HG03432 (cell line): ENCODE measurements around the gene NUP62CL.

Experiments
- ATAC-seq: cut with Tn5 transposase; IDR thresholded peaks from one replicate; pipeline ENCODE4 v1.9.1; 2021; ENCODE audit warnings: mild to moderate bottlenecking, moderate library complexity; ENCODE audit not compliant: unreplicated experiment

Gene NUP62CL

DNA sequence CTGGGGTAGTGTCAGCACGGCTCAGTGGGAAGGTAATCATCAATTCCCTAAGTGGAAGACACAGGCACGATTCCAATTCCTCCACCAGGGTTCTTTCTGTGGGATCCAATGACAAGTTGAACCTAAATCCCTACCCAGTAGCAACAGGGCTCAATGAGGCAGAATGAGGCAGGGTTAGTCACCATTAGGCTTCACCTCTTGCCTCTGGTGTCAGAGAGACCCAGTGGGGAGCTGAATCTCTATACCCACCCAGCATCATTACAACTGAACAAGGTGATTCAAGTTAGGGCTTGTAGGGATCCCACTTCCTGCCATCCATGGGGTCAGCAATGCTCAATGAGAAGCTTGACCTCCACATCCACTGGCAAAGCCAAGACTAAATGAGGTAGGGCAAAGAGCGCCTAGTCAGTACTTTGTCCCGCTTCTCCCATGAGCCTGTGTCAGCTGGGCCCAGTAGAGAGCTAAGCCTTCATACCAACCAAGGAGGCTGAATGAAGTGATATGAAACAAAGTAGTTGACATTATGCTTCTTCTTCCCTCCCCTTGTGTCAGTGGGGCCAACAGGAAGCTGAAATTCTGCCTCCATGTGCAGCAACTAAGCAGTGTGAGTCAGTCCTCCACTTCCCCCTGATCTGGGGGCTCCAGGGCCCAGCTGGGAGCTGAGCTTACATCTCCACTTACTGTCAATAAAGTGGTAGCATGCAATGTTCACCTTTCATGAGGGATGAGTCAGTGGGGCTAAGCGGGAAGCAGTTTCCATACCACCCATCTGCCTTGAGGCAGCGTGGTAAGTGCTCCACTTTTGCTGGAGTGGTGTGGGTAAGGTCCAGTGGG is 51.2 kb downstream of the NUP62CL start:
- ATAC-seq, result no peak

DNA sequence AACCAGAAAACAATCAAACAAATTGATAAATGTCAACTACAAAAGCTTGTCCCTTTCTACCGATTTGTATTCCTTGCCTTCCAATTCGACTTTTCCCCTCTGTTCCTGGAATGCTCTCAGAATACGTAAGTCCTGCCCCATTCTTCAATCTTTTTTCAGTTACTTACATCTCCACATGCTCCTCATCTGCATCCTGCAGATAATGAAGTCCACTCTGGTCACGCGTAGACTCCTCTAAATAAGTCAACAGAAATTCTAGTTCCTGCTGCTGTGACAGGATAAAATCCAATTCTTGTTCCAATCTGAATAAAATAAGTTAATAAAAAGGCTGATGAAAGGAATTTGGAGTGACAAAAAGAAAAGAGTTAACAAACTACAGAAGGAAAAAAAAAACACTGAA is 53.2 kb downstream of the NUP62CL start:
- no peak for ATAC-seq

DNA sequence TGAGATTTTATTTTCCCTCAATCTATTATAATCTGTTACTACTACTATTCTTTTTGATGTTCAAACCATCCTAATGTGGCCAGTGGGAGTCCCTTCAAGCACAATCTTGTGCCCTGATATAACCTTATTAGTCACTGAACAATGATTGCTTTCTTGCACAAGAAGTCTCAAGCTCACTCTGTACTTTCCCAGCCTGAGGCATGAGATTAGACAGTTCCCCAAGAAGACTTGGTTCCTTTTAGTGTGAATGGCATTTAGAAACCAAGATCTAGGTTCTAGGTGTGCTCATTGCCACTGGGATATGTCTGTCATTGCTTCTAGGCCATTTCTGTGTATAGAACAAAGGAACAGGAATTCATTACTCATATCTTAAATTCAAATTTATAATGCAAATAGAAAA is 59.6 kb downstream of the NUP62CL start:
- ATAC-seq, result no peak

DNA sequence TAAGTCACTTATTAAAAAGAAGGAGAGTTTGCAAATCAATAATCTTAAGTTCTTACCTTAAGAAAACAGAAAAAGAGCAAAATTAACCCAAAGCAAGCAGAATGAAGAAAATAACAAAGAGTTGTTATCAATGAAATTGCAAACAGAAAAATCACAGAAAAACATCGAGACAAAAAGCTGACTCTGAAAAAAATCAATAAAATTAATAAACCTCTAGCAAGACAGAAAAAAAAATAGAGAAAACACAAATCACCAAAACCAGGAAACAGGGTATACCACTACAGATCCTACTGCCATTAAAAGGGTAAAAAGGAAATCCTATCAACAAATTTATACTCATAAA is 70.3 kb downstream of the NUP62CL start:
- no peak for ATAC-seq

DNA sequence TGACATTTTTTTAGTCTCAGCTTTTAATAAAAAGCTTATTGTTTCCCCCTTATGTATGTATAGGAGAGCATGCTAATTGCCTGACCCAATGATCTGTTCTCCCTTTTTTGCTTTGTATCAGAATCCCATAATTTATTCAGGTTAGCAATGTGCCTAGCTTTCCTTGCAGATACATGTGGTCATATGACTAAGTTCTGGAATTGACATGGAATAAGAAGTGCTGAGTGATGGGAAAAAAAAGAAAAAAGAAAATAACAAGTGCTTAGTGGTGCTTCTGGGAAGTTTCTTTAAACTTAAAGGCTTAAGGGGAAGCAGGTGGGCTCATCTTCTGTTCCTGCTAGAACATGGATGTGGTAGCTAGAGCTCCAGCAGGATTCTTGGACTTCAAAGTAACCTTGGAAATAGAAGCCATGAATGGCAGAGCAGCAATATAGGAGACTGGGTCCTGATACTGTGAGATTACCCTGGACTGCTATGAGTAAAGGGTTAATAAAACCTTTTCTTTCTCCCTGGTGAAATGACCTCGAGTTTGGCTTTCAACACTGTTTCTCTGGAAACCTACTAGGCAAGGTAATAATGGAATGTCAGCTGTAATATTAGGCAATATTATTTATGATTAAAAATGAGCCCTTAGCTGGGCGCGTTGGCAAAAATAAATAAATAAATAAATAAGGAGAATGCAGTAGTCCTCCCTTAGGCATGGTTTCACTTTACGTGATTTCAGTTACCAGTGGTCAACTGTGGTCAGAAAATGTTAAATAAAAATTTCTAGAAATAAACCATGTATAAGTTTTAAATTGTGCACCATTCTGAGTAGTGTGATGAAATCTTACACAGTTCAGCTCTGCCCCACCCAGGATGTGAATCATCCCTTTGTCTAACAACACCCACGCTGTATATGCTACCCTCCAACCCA is 70.9 kb downstream of the NUP62CL start:
- peak; percentile 81 for ATAC-seq

DNA sequence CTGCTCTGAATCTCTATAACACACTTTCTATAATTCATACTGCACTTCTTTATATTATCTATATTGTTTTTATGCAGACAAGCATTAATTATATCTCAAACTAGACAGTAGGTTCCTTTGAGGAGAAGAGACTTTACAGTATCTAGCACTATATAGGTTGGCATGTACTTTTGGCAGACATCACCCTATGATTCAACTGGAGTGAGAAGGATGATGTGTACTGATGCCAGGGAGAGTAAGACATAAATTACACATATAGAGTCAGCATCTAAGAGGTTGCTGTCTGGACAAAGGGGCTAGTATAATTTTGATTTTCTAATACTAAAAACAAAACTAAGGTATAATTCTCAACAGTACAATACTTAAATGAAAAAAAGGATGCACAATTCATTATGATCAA is 82.5 kb downstream of the NUP62CL start:
- ATAC-seq, result no peak

DNA sequence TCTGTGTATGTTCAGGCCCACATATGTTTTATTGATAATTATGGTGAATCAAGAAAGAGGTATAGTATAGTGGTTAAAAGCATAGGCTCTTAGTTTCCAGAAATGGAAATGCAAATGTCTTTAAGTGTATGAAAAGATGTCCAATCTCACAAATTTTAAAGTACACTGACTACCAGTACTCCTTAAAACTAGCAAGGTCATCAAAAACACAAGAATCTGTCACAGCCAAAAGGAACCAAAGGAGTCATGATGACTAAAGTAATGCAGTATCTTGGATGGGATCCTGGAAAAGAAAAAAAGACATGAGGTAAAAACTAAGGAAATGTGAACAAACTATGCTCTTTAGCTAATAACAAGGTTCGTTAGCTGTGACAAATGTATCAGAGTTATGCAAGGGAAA is 87.0 kb downstream of the NUP62CL start:
- ATAC-seq, result no peak

DNA sequence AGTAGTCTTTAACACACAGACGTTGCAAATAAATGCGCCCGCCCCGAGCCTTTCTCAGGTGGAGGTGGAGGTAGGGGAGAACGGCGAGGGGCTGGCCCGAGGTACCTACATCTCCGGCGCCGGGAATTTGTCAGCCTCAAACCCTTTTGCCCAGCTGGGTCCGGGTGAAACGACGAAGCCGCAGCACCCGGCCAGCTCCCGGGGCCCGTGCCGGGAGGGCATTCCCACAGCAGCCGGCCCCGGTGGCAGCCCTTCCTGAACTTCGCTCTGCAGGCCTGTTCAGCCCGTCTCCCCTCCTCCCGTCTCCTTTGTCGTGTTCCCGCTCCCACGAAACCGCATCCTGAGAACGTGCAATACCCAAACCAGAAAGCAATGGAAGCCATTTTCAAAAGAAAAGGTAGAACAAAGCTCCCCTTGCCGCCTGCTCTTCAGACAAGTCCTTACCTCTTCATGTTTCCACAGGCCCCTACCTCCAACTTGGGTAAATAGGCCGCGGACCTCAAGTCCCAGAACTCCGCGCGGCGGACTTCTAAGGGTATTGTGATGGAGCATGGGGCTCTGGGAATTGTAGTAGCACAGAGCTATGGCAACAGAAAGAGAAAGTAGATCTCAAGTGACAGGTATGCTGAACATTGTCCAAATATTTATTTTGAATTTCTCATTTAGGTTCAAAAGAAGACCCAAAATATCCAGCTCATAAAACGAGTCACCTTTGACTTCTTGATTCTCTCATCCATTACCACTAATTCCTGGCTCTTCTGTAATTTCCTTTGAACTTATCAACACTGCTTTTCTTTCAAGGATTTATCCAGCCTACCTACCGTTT is 87.7 kb downstream of the NUP62CL start, which contains the start of gene RBM41:
RBM41 (minus strand) TSS at position 501 of the 826 bp plus-strand sequence; CDS start at position 452, 49 bp downstream.
- peak; percentile 100 for ATAC-seq

DNA sequence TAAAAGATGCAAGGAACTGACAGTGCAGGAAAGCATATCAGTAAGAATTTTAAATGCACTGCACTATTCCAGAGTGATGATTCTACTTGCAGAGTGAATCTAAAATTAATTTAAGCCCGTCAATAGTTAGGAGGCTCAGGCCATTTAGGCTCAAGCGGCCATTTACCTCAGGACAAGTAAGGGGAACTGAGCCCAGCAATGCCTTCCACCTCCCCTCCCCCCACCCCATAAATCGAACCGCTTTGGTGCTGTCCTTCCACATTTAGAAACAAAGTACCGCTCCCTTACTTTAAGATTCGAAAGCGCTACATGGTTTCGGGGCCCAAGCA is 88.3 kb downstream of the NUP62CL start:
- no peak for ATAC-seq

DNA sequence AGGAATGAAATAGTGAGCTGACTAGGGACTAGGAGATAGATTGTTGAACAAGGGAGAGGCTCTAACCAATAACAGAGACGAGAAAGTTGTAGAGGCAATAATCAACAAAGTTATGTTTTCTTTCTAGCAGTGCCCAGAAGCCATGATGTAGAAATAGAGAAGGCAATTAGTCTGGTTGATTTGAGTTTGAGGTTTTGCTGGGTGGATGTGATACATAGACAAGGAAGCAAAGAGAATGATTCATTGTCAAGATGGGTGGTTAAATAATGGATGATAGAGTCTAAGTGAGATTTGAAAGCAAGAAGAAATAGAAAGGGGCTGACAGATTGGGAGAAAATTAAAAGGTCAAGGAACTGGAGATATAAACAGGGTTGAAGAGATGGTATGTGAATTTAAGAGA is 98.8 kb downstream of the NUP62CL start:
- ATAC-seq, result no peak

DNA sequence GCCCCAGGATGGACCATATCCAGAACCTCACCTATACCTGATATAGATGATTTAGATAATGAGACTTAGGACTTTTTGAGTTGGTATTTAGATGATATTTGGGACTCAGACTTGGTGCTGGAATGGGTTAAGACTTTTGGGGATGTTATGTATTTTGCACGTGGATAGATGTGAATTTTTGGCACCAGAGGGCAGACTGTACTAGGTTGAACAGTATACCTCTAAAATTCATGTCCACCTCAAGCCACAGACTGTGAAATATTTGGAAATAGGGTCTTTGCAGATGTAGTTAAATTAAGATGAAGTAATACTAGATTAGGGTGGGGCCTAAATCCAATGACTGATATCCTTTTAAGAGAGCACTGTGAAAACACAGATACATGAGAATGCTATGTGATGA is 103.3 kb downstream of the NUP62CL start:
- no peak for ATAC-seq

DNA sequence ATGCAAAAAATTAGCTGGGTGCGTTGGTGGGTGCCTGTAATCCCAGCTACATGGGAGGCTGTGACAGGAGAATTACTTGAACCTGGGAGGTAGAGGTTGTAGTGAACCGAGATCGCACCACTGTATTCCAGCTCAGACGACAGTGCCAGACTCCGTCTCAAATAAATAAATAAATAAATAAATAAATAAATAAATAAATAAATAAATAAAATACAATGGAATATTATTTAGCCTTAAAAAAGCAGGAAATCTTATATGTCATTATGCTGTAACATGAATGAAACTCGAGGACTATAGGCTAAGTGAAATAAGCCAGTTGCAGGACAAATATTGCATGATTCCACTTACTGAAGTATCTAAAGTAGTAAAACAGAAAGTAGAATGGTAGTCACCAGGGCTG is 130.1 kb downstream of the NUP62CL start:
- no peak for ATAC-seq
